CD14-positive monocyte (primary cell): ENCODE data around the gene IL19. TPM values are rescaled to one million over a fixed set of nuclear protein-coding genes. Genes with fewer than 3 reads are reported as not detected.

ENCODE experiments used
- DNase-seq, 3 donors: peaks; one replicate each; pipeline ENCODE4 v3.0.0-alpha.2; 2011 to 2022
- H2AFZ ChIP-seq: 2 replicates; pipeline ENCODE4 v1.6.0; 2012; ENCODE audit warnings: mild to moderate bottlenecking, low read depth, low read length, inconsistent platforms; ENCODE audit not compliant: insufficient read depth, poor library complexity, severe bottlenecking
- H3K27ac ChIP-seq, 2 donors: 1 replicate in 1 of 2; 2 replicates in 1 of 2; pipeline ENCODE4 v1.5.1; 2012 to 2013; ENCODE audit warnings: low read length in 2 of 2, control low read depth in 1 of 2, inconsistent platforms in 1 of 2, low read depth in 1 of 2, mild to moderate bottlenecking in 1 of 2
- H3K27me3 ChIP-seq, 2 donors: one replicate each; pipeline versions ENCODE4 v1.6.0 to v1.6.1; 2011 to 2013; ENCODE audit warnings: low read length in 2 of 2; ENCODE audit not compliant: control insufficient read depth in 2 of 2, insufficient read depth in 2 of 2
- H3K36me3 ChIP-seq, 2 donors: replicated peaks in 1 of 2; 1 replicate in 1 of 2; 2 replicates in 1 of 2; pipeline versions ENCODE4 v1.5.1 to v1.6.1; 2012 to 2013; ENCODE audit warnings: low read length in 2 of 2, control low read depth in 1 of 2, inconsistent platforms in 1 of 2, mild to moderate bottlenecking in 1 of 2; ENCODE audit not compliant: insufficient read depth in 2 of 2, control insufficient read depth in 1 of 2
- H3K4me1 ChIP-seq, 2 donors: 1 replicate in 1 of 2; 2 replicates in 1 of 2; pipeline versions ENCODE4 v1.5.1 to v1.6.1; 2012 to 2013; ENCODE audit warnings: low read length in 2 of 2, control low read depth in 1 of 2, inconsistent platforms in 1 of 2, mild to moderate bottlenecking in 1 of 2, moderate library complexity in 1 of 2; ENCODE audit not compliant: insufficient read depth in 2 of 2, control insufficient read depth in 1 of 2
- H3K4me2 ChIP-seq: replicated peaks from 2 replicates; pipeline ENCODE3; 2012; ENCODE audit warnings: low read length, moderate library complexity, mild to moderate bottlenecking; ENCODE audit not compliant: poor library complexity, severe bottlenecking; ENCODE audit errors: extremely low read depth
- H3K4me3 ChIP-seq, 3 experiments: fragments of 200-600 bp in 1 of 3; sonication (generic) in 1 of 3; replicated peaks in 1 of 3; 1 replicate in 2 of 3; 2 replicates in 1 of 3; pipeline ENCODE4 v1.5.1; 2011 to 2013; ENCODE audit warnings: low read length in 3 of 3, mild to moderate bottlenecking in 3 of 3, control low read depth in 2 of 3, low read depth in 2 of 3, inconsistent platforms in 1 of 3, moderate library complexity in 1 of 3
- H3K79me2 ChIP-seq: 2 replicates; pipeline ENCODE4 v1.6.0; 2012; ENCODE audit warnings: mild to moderate bottlenecking, control low read depth, inconsistent platforms, low read length, moderate library complexity; ENCODE audit not compliant: insufficient read depth
- H3K9ac ChIP-seq: 2 replicates; pipeline ENCODE4 v1.6.0; 2017; ENCODE audit warnings: low read length, mild to moderate bottlenecking; ENCODE audit not compliant: insufficient read depth, poor library complexity, severe bottlenecking
- H3K9me3 ChIP-seq, 2 donors: replicated peaks in 1 of 2; 1 replicate in 1 of 2; 2 replicates in 1 of 2; pipeline versions ENCODE4 v1.5.1 to v1.6.1; 2012 to 2013; ENCODE audit warnings: low read length in 2 of 2, control low read depth in 1 of 2; ENCODE audit not compliant: control insufficient read depth in 1 of 2, insufficient read depth in 1 of 2
- H4K20me1 ChIP-seq: 2 replicates; pipeline ENCODE4 v1.6.0; 2012; ENCODE audit warnings: mild to moderate bottlenecking, low read length, control low read depth, moderate library complexity; ENCODE audit not compliant: insufficient read depth
- H3K27ac Mint-ChIP-seq, 7 donors: one replicate each; pipeline ENCODE4 v1.8.0; 2020; ENCODE audit warnings: mild to moderate bottlenecking in 7 of 7, mixed read lengths in 7 of 7, moderate library complexity in 6 of 7, inconsistent platforms in 2 of 7
- H3K27me3 Mint-ChIP-seq, 3 donors: one replicate each; pipeline ENCODE4 v1.8.0; 2021 to 2022; ENCODE audit warnings: low read depth in 3 of 3, mild to moderate bottlenecking in 3 of 3, mixed read lengths in 3 of 3, moderate library complexity in 3 of 3, inconsistent platforms in 1 of 3
- H3K36me3 Mint-ChIP-seq, 2 donors: one replicate each; pipeline ENCODE4 v1.8.0; 2020; ENCODE audit warnings: mixed read lengths in 2 of 2, inconsistent platforms in 1 of 2, mild to moderate bottlenecking in 1 of 2
- H3K4me1 Mint-ChIP-seq: one replicate; pipeline ENCODE4 v1.8.0; 2020; ENCODE audit warnings: mild to moderate bottlenecking, mixed read lengths
- H3K4me3 Mint-ChIP-seq, 2 donors: one replicate each; pipeline ENCODE4 v1.8.0; 2020; ENCODE audit warnings: mild to moderate bottlenecking in 2 of 2, mixed read lengths in 2 of 2, moderate library complexity in 1 of 2
- H3K9me3 Mint-ChIP-seq, 7 donors: one replicate each; pipeline ENCODE4 v1.8.0; 2020 to 2022; ENCODE audit warnings: mixed read lengths in 7 of 7, mild to moderate bottlenecking in 6 of 7, moderate library complexity in 6 of 7, inconsistent platforms in 2 of 7
- WGBS: methylation state at CpG from one replicate; pipeline ENCODE4 v1.1.5; 2013; ENCODE audit warnings: missing lambda C conversion rate; ENCODE audit not compliant: insufficient coverage; 5-methylcytosine and 5-hydroxymethylcytosine counted together
- intact Hi-C, 2 donors: fragments of 100-400 bp; cut with micrococcal nuclease; formaldehyde crosslinking; loops; one replicate each; pipeline versions ENCODE4 v1.15.0 to v1.15.1; 2023
- polyA plus RNA-seq, 3 donors: library from polyadenylated mRNA; depleted of rRNA in 1 of 3; unstranded in 2 of 3; stranded (reverse) in 1 of 3; fragments of 300-500 nt in 2 of 3; fragments of >200 nt in 1 of 3; fragmentation: Illumina TruSeq in 2 of 3; gene quantifications; 1 replicate in 2 of 3; 2 replicates in 1 of 3; pipeline ENCODE4 v1.2.3, GENCODE V29; 2012 to 2021
- TF ChIP-seq, protein P1 (sequence below): fragments of 200-600 bp; IDR thresholded peaks from one replicate; pipeline ENCODE4 v1.8.0; 2022; ENCODE audit warnings: antibody characterized with exemption, mild to moderate bottlenecking

IL19 gene
- polyA plus RNA-seq, 3 donors, result 0.41 TPM; not detected in 2

DNA sequence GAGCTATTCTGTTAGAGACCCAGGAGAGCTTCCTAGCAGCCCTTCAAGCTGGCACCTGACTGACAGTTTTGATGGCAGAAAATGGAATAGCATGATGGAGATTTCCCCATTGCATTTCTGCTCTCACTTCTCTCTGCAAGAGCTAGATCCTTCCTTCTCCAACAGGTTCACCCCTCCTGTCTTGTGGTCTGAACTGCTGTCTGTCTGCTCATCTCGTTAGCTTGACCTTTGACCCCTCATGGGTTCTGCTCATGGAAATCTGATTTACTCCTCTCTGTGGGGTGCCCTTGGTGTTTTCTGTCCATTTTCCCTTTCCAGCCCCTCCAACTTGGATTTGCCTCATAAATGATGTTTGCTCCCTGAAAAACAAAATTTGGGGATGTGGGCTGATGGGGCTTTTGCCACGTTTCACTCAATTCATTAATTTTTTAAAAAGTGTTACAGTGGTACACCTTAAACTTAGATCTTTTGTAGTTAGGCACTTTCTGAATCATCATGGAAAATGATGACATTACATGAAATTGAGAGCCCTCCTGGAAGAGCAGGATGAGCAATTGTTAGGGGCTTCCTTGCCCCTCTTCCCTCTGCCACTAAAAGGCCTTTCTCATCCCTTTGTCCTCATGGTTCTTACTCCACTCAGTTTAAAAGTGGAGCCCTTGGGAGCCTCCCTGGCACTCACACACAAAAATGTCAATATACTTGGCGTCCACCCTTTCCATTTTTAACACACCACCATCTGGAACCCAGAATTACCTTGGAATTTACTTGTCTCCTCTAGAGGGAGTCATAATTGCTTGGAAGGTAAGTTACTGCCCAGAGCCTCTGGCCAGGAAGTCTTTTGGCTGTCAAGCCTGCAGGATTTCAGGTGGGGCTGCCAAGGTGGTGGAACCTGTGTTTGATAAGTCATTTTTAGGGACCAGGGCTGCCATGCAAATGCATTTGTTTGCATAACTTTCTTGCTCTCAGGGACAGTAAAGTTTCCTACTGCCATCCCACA, 31.9 kb upstream of the IL19 start:
- H3K9me3 Mint-ChIP-seq, result peaks cover 0 to 2% (median 0%) of the 10 kb centered on the region in 7 donors
- 0% methylated on average over 1 of the region's 3 CpGs for WGBS
- H3K27me3 Mint-ChIP-seq, result peaks cover 0 to 4% (median 1%) of the 10 kb centered on the region in 3 donors
- Histone ChIP-seq H3K79me2 (no peaks in the 10 kb centered on the region), H3K9ac (no peak overlapping the region), H3K4me1 (peaks cover 42 to 59% of the 10 kb centered on the region in 2 donors), H3K36me3 (peaks cover 0 to 7% of the 10 kb centered on the region in 2 donors), H3K27ac (no peak overlapping the region), H3K27me3 (no peaks in the 10 kb centered on the region), H3K4me3 (no peak overlapping the region), H3K4me2 (peak overlapping the region; percentile 24), H2AFZ (no peak overlapping the region), H4K20me1 (peaks cover 31% of the 10 kb centered on the region), H3K9me3 (no peaks in the 10 kb centered on the region)
- H3K4me3 Mint-ChIP-seq, result no peak overlapping the region
- peaks cover 57% of the 10 kb centered on the region for H3K4me1 Mint-ChIP-seq
- peak overlapping the region in 3 of 7 donors; percentile 8 to 64 (median 50) for H3K27ac Mint-ChIP-seq
- TF ChIP-seq, protein P1, sequence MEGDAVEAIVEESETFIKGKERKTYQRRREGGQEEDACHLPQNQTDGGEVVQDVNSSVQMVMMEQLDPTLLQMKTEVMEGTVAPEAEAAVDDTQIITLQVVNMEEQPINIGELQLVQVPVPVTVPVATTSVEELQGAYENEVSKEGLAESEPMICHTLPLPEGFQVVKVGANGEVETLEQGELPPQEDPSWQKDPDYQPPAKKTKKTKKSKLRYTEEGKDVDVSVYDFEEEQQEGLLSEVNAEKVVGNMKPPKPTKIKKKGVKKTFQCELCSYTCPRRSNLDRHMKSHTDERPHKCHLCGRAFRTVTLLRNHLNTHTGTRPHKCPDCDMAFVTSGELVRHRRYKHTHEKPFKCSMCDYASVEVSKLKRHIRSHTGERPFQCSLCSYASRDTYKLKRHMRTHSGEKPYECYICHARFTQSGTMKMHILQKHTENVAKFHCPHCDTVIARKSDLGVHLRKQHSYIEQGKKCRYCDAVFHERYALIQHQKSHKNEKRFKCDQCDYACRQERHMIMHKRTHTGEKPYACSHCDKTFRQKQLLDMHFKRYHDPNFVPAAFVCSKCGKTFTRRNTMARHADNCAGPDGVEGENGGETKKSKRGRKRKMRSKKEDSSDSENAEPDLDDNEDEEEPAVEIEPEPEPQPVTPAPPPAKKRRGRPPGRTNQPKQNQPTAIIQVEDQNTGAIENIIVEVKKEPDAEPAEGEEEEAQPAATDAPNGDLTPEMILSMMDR, result no peak
- peak in 1 of 3 donors; percentile 9 for DNase-seq
- intact Hi-C loops, result loop anchor here (5.0 to 10.0 kb wide), 4 partner anchors 34 to 226 kb away; partner anchors contain the start of genes IL10 (in 1 of the 2) and IL19 (in 1 of the 2)
- H3K36me3 Mint-ChIP-seq, result peaks cover 22 to 30% of the 10 kb centered on the region in 2 donors

DNA sequence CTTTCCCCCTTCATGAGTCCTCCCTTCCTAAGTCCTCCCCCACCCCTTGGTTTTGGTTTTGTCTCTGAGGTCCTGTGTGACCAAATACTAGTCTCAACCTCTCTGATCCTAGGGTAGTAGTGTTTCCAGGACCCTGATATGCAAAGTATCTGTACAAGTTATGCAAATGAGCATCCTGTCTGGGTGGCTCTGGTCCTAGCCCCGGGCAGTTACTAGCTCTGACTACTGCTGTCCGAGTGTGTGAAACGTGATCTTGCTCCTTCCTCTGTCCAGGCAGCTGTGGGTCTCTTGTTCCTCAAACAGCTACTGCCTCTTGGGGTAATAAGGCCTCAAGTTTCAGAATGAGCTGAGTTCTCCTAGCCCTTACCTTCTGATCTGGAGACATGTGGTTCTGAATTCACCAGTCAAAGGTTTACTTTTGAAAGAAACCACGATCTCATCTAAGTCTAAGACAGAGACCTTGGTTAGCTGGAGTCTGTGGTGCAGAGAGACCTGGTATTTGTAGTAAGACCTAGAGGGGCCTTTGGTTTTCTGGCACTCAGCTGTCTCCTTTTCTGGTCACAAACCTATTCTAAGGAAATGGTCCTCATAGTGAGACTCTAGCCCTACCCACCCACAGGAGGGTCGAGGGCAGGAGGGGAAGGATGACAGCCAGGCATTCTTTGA, 31.0 kb upstream of the IL19 start:
- no CpG with 5 or more reads among the region's 5 CpGs for WGBS
- Mint-ChIP-seq H3K36me3 (peaks cover 16 to 29% of the 10 kb centered on the region in 2 donors), H3K4me3 (peak overlapping the region in 1 of 2 donors; percentile 48), H3K4me1 (peaks cover 56% of the 10 kb centered on the region), H3K27ac (peak overlapping the region in 6 of 7 donors; percentile 8 to 77 (median 60)), H3K27me3 (peaks cover 0 to 7% (median 1%) of the 10 kb centered on the region in 3 donors), H3K9me3 (peaks cover 0 to 2% (median 0%) of the 10 kb centered on the region in 7 donors)
- H3K27me3 ChIP-seq, result no peaks in the 10 kb centered on the region
- TF ChIP-seq, protein P1, result no peak
- no peaks in the 10 kb centered on the region for H3K79me2 ChIP-seq
- H3K4me2 ChIP-seq, result peak overlapping the region; percentile 24
- H3K9ac ChIP-seq, result no peak overlapping the region
- H3K27ac ChIP-seq, result no peak overlapping the region
- peaks cover 22% of the 10 kb centered on the region for H4K20me1 ChIP-seq
- intact Hi-C loops, result loop anchor here (5.0 to 10.0 kb wide), 4 partner anchors 33 to 225 kb away; partner anchors contain the start of genes IL10 (in 1 of the 2) and IL19 (in 1 of the 2)
- peak; percentile 59 to 64 (median 63) for DNase-seq
- H3K9me3 ChIP-seq, result no peaks in the 10 kb centered on the region
- peaks cover 42 to 62% of the 10 kb centered on the region in 2 donors for H3K4me1 ChIP-seq
- no peaks in the 10 kb centered on the region for H3K36me3 ChIP-seq
- H2AFZ ChIP-seq, result no peak overlapping the region
- no peak overlapping the region for H3K4me3 ChIP-seq
